Dendritic cell treated with granulocyte-macrophage colony-stimulating factor and Interleukin-4, amounts not matched to agents 40 ng/mL and 50 ng/mL, for 4 days (primary cell): Measurements from ENCODE around the gene RBM20.

Experiments
- H3K27ac Mint-ChIP-seq: one replicate; pipeline ENCODE4 v1.8.0; 2022; ENCODE audit warnings: mild to moderate bottlenecking, mixed read lengths
- H3K27me3 Mint-ChIP-seq: one replicate; pipeline ENCODE4 v1.8.0; 2022; ENCODE audit warnings: mild to moderate bottlenecking, mixed read lengths
- H3K36me3 Mint-ChIP-seq: one replicate; pipeline ENCODE4 v1.8.0; 2022; ENCODE audit warnings: low read depth, mixed read lengths
- H3K4me1 Mint-ChIP-seq: one replicate; pipeline ENCODE4 v1.8.0; 2022; ENCODE audit warnings: low read depth, mixed read lengths
- H3K4me3 Mint-ChIP-seq: one replicate; pipeline ENCODE4 v1.8.0; 2022; ENCODE audit warnings: mild to moderate bottlenecking, moderate library complexity, mixed read lengths
- H3K9me3 Mint-ChIP-seq: one replicate; pipeline ENCODE4 v1.8.0; 2022; ENCODE audit warnings: mixed read lengths
- intact Hi-C: fragments of 100-400 bp; cut with micrococcal nuclease; formaldehyde crosslinking; loops from one replicate; pipeline ENCODE4 v1.15.0; 2022

Gene RBM20

GRCh38 chr10:110806335-110806734 is 162.2 kb downstream of the RBM20 start:
- Mint-ChIP-seq H3K27me3 (no peaks in the 10 kb centered on the region), H3K36me3 (no peaks in the 10 kb centered on the region), H3K4me1 (peaks cover 10% of the 10 kb centered on the region), H3K9me3 (no peaks in the 10 kb centered on the region), H3K27ac (no peak overlapping the region), H3K4me3 (no peak overlapping the region)
- intact Hi-C loops = no loop called here

- Mint-ChIP-seq H3K36me3 (no peaks in the 10 kb centered on the region), H3K4me1 (peaks cover 5% of the 10 kb centered on the region), H3K4me3 (no peak overlapping the region), H3K27ac (no peak overlapping the region), H3K27me3 (no peaks in the 10 kb centered on the region), H3K9me3 (no peaks in the 10 kb centered on the region)
- intact Hi-C loops = no loop called here
Observed at GRCh38 chr10:110808123-110808522, 164.0 kb downstream of the RBM20 start.

- intact Hi-C loops = no loop called here
- Mint-ChIP-seq H3K27me3 (no peaks in the 10 kb centered on the region), H3K27ac (no peak overlapping the region), H3K36me3 (no peaks in the 10 kb centered on the region), H3K4me1 (peaks cover 5% of the 10 kb centered on the region), H3K9me3 (no peaks in the 10 kb centered on the region), H3K4me3 (no peak overlapping the region)
Observed at GRCh38 chr10:110808615-110809014, 164.5 kb downstream of the RBM20 start.

- no peak overlapping the region for H3K4me3 Mint-ChIP-seq
- no peaks in the 10 kb centered on the region for H3K27me3 Mint-ChIP-seq
- no peak overlapping the region for H3K27ac Mint-ChIP-seq
- no peaks in the 10 kb centered on the region for H3K9me3 Mint-ChIP-seq
- intact Hi-C loops = no loop called here
- H3K36me3 Mint-ChIP-seq = no peaks in the 10 kb centered on the region
- no peaks in the 10 kb centered on the region for H3K4me1 Mint-ChIP-seq
Observed at GRCh38 chr10:110810625-110811024, 166.5 kb downstream of the RBM20 start.

GRCh38 chr10:110811791-110812581 is 167.8 kb downstream of the RBM20 start:
- Mint-ChIP-seq H3K27ac (no peak overlapping the region), H3K4me1 (no peaks in the 10 kb centered on the region), H3K4me3 (no peak overlapping the region), H3K9me3 (no peaks in the 10 kb centered on the region), H3K36me3 (no peaks in the 10 kb centered on the region), H3K27me3 (no peaks in the 10 kb centered on the region)
- intact Hi-C loops = no loop called here

GRCh38 chr10:110812583-110812982 is 168.4 kb downstream of the RBM20 start:
- Mint-ChIP-seq H3K9me3 (no peaks in the 10 kb centered on the region), H3K36me3 (no peaks in the 10 kb centered on the region), H3K27ac (no peak overlapping the region), H3K4me3 (no peak overlapping the region), H3K4me1 (peaks cover 2% of the 10 kb centered on the region), H3K27me3 (no peaks in the 10 kb centered on the region)
- intact Hi-C loops = no loop called here

- Mint-ChIP-seq H3K9me3 (no peaks in the 10 kb centered on the region), H3K4me1 (peaks cover 12% of the 10 kb centered on the region), H3K4me3 (no peak overlapping the region), H3K36me3 (no peaks in the 10 kb centered on the region), H3K27ac (no peak overlapping the region), H3K27me3 (no peaks in the 10 kb centered on the region)
- intact Hi-C loops = no loop called here
Observed at GRCh38 chr10:110813743-110814472, 169.8 kb downstream of the RBM20 start.

GRCh38 chr10:110815354-110816004 is 171.3 kb downstream of the RBM20 start:
- Mint-ChIP-seq H3K36me3 (no peaks in the 10 kb centered on the region), H3K4me1 (peaks cover 12% of the 10 kb centered on the region), H3K4me3 (no peak overlapping the region), H3K9me3 (no peaks in the 10 kb centered on the region), H3K27ac (peak overlapping the region; percentile 36), H3K27me3 (no peaks in the 10 kb centered on the region)
- intact Hi-C loops = no loop called here

- Mint-ChIP-seq H3K27me3 (no peaks in the 10 kb centered on the region), H3K4me3 (no peak overlapping the region), H3K9me3 (no peaks in the 10 kb centered on the region), H3K36me3 (no peaks in the 10 kb centered on the region), H3K4me1 (peaks cover 17% of the 10 kb centered on the region), H3K27ac (no peak overlapping the region)
- intact Hi-C loops = no loop called here
Observed at GRCh38 chr10:110817614-110818013, 173.5 kb downstream of the RBM20 start.

GRCh38 chr10:110818311-110819256 is 174.4 kb downstream of the RBM20 start:
- Mint-ChIP-seq H3K4me1 (peaks cover 17% of the 10 kb centered on the region), H3K27ac (no peak overlapping the region), H3K27me3 (no peaks in the 10 kb centered on the region), H3K9me3 (no peaks in the 10 kb centered on the region), H3K36me3 (no peaks in the 10 kb centered on the region), H3K4me3 (no peak overlapping the region)
- intact Hi-C loops = no loop called here

- no peaks in the 10 kb centered on the region for H3K27me3 Mint-ChIP-seq
- H3K27ac Mint-ChIP-seq = no peak overlapping the region
- H3K9me3 Mint-ChIP-seq = no peaks in the 10 kb centered on the region
- intact Hi-C loops = no loop called here
- H3K4me1 Mint-ChIP-seq = peaks cover 17% of the 10 kb centered on the region
- H3K4me3 Mint-ChIP-seq = no peak overlapping the region
- H3K36me3 Mint-ChIP-seq = no peaks in the 10 kb centered on the region
Observed at GRCh38 chr10:110820321-110820814, 176.2 kb downstream of the RBM20 start.

GRCh38 chr10:110821508-110821907 is 177.4 kb downstream of the RBM20 start:
- Mint-ChIP-seq H3K36me3 (no peaks in the 10 kb centered on the region), H3K4me3 (no peak overlapping the region), H3K4me1 (peaks cover 17% of the 10 kb centered on the region), H3K9me3 (no peaks in the 10 kb centered on the region), H3K27ac (no peak overlapping the region), H3K27me3 (no peaks in the 10 kb centered on the region)
- intact Hi-C loops = no loop called here

GRCh38 chr10:110822035-110822711 is 178.0 kb downstream of the RBM20 start:
- Mint-ChIP-seq H3K27me3 (no peaks in the 10 kb centered on the region), H3K4me3 (no peak overlapping the region), H3K9me3 (no peaks in the 10 kb centered on the region), H3K36me3 (no peaks in the 10 kb centered on the region), H3K4me1 (peaks cover 17% of the 10 kb centered on the region), H3K27ac (no peak overlapping the region)
- intact Hi-C loops = no loop called here
